RWPE1 (cell line): Measurements from ENCODE around the gene TMEM272.
A peak's percentile ranks its signal among the peaks of the same experiment; 100 is the strongest.

Experiments
- CTCF ChIA-PET: fragments of 350-600 bp; sonication (Branson Sonifier 250); formaldehyde crosslinking; extraction: SDS; loops from one replicate; lab custom pipeline; 2021; lab: Yijun Ruan, JAX
- POLR2A ChIA-PET: fragments of 400-600 bp; formaldehyde crosslinking; extraction: SDS; loops from one replicate; lab custom pipeline; 2020; ENCODE audit warnings: antibody characterized with exemption; ENCODE audit not compliant: low non-redundant PET; lab: Yijun Ruan, JAX
- DNase-seq: peaks from one replicate; pipeline ENCODE4 v3.0.0; 2012; ENCODE audit warnings: low spot score
- H3K27ac ChIP-seq: fragments of 450-650 bp; 2 replicates; pipeline ENCODE4 v1.5.1; 2017
- TF ChIP-seq, protein P1 (sequence below): fragments of 450-650 bp; conservative IDR thresholded peaks from 2 replicates; pipeline ENCODE4 v1.5.1; 2017; ENCODE audit warnings: low read depth, mild to moderate bottlenecking

TMEM272 gene

DNA sequence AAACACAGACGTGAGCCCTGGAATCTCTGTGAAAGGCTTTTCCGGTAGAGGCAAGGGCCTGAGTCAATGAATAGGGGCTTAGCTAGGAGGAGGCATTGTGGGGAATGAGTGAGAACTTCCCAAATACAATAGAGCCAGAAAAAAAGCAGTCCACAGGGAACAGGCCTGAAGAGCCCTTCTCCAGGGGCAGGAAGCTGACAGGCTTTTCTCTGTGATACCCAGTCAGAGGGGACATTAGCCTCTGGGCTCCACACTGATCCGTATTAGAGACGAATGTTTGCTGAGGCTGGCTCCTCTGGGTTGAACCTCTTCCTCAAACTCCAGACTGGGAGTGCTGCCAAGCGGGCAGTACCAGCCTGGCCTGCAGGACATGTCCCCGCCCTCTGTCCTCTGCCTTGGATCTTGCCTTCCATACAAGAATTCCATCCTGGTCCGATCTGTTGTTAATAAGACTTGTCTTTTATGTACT, 43.3 kb downstream of the TMEM272 start:
- CTCF ChIA-PET: interaction anchor here (0.6 kb wide), 3 partner anchors 313 to 1285 kb away, joined by 3 read pairs; no protein-coding TSS in a partner anchor
- POLR2A ChIA-PET: no interaction called here
- TF ChIP-seq, protein P1, sequence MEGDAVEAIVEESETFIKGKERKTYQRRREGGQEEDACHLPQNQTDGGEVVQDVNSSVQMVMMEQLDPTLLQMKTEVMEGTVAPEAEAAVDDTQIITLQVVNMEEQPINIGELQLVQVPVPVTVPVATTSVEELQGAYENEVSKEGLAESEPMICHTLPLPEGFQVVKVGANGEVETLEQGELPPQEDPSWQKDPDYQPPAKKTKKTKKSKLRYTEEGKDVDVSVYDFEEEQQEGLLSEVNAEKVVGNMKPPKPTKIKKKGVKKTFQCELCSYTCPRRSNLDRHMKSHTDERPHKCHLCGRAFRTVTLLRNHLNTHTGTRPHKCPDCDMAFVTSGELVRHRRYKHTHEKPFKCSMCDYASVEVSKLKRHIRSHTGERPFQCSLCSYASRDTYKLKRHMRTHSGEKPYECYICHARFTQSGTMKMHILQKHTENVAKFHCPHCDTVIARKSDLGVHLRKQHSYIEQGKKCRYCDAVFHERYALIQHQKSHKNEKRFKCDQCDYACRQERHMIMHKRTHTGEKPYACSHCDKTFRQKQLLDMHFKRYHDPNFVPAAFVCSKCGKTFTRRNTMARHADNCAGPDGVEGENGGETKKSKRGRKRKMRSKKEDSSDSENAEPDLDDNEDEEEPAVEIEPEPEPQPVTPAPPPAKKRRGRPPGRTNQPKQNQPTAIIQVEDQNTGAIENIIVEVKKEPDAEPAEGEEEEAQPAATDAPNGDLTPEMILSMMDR: no peak
- H3K27ac ChIP-seq: peak overlapping the region; percentile 86
- DNase-seq: no peak

DNA sequence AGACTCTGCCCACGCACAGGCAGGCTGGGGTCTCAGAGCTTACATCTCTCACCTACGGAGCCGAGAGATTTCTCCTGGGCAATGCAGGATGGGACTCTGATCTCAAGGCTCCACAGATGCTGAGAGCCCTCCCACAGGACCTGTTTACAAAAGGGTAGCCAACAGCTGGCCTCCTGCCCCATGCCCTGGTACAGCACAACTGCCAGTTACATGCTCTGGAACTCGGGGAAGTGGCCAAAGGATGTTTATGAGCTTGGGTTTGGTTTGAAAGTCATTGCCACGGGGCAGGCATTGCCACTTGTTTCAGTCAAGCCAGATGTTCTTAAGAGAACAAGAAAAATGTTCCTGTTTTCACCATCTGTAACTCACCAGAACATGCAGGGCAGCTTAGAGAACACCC, 44.5 kb downstream of the TMEM272 start:
- POLR2A ChIA-PET: no interaction called here
- CTCF ChIA-PET: interaction anchor here (0.6 to 1.3 kb wide), 3 partner anchors 293 to 514 kb away, joined by 3 to 4 read pairs (median 3); no protein-coding TSS in a partner anchor
- TF ChIP-seq, protein P1: no peak
- H3K27ac ChIP-seq: no peak overlapping the region
- no peak for DNase-seq

DNA sequence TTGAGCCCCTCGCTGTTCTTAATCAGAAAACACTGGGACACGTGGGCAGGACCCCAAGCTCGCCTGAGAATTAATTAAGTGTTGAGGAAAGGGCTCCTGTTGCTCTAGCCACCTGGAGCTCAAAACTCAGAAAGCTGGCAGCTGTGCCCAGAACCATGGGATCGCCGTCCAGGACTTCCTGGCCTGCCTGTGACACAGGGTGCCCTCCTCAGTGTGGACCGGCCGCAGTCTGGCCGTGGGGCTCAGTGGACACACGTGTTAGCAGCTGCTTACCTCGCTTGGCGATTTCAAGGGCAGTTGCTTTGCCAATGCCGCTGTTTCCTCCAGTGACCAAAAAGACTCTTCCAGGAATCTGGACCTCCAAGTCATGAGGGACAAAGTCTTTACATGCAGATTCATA, 45.7 kb downstream of the TMEM272 start:
- TF ChIP-seq, protein P1: no peak
- no peak for DNase-seq

DNA sequence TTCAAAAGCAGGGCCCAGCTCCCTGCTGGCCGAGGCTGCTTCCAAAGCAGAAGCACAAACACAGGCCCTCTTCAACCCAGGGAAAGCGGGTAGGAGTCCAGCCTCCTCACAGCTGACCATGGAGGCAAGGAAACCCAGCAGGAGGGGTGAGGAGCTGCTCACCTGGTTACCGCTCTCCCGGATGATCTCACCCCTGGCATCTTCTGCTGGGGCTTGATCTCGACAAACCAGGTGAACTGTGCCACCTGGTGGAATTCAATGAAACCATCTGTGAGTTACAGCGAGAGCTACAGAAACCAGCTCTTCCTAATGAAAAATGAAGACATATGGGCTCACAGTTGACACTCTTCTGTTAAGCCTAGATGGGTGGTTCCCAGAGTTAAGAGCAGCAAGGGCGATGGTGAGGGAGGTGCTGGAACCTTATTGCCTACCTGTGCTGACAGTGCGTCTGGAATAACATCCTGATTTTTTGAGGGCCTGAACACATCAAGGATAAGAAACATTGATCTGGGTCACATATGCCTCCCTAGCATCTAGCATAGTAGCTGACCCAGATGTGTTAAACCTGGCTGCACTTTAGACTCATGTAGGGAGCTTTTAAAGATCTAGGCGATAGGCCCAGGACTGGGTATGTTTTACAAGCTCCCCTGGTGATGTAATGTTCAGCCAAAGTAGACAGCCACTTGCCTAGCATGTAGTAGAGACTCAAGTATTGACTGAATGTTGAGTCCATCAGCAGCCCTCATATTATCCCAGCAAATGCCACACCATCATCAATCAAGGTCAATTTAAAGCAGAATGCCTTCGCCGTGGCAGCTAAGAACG, 47.1 kb downstream of the TMEM272 start:
- CTCF ChIA-PET: interaction anchor here (0.6 to 2.1 kb wide), 16 partner anchors 15 to 672 kb away, joined by 3 to 8 read pairs (median 4); no protein-coding TSS in a partner anchor
- TF ChIP-seq, protein P1: peak; percentile 69
- peak; percentile 81 for DNase-seq
- H3K27ac ChIP-seq: no peak overlapping the region
- POLR2A ChIA-PET: interaction anchor here (0.5 kb wide), 1 partner anchor 61 kb away, joined by 7 read pairs; no protein-coding TSS in a partner anchor

More for the DNA sequence above, 45.7 kb downstream of the TMEM272 start:
- H3K27ac ChIP-seq: no peak overlapping the region
- ChIA-PET CTCF (no interaction called here), POLR2A (no interaction called here)

DNA sequence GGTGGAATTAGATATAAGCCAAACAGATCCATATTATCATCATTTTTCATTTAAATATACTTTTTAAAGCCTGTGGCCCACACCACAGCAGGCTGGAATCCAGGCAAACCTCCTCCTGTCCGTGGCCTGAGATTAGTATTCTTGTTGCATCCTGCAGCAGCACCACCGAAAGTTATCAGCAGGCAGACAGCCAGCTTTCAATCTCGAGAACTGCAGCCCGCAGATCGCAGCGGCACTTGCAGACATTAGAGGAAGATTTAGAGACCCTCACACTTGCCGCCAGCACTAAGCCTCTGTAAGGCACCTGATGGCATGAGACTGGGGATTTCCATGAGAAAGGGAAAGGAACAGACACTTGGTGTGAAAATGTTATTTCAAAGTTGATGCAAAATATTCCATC, 48.4 kb downstream of the TMEM272 start:
- TF ChIP-seq, protein P1: no peak
- ChIA-PET POLR2A (no interaction called here), CTCF (interaction anchor here (1.8 to 2.1 kb wide), 2 partner anchors 510 to 648 kb away, joined by 6 to 8 read pairs; no protein-coding TSS in a partner anchor)
- H3K27ac ChIP-seq: no peak overlapping the region
- DNase-seq: no peak

DNA sequence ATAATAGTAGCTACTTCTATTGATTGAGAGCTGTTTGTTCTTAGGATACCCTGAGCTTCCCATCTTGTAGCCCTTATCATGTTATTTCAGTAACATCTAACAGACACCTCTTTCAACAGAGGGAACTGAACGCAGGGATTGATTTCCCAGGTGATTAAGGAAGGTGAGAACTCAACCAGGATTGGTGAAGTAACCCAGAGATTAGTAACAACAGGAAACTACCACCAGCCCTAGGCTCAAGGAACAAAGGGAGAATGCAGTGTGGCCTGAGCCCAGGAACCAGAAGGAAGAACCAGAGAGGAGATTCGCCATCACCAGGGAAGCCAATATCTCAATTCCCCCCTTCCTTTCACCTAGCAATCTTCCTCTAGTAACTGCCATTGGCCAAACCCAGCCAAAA, 49.6 kb downstream of the TMEM272 start:
- TF ChIP-seq, protein P1: no peak
- no peak overlapping the region for H3K27ac ChIP-seq
- no peak for DNase-seq
- CTCF ChIA-PET: interaction anchor here (0.6 to 0.7 kb wide), 2 partner anchors 318 to 343 kb away, joined by 3 to 4 read pairs; partner anchors contain the start of gene INTS6
- POLR2A ChIA-PET: no interaction called here
